Ishikawa (cell line): Measurements from ENCODE around the gene SH2D3C.

Experiments
- CEBPB ChIP-seq: IDR thresholded peaks from 2 replicates; pipeline ENCODE4 v1.6.1; 2012
- CREB1 ChIP-seq: IDR thresholded peaks from 2 replicates; pipeline ENCODE4 v1.6.1; 2012; ENCODE audit warnings: low read depth
- EGR1 ChIP-seq: IDR thresholded peaks from 2 replicates; pipeline ENCODE4 v1.6.1; 2012
- EP300 ChIP-seq: IDR thresholded peaks from 2 replicates; pipeline ENCODE4 v1.6.1; 2012; ENCODE audit warnings: borderline replicate concordance
- FOXM1 ChIP-seq: IDR thresholded peaks from 2 replicates; pipeline ENCODE4 v1.6.1; 2012; ENCODE audit warnings: low read depth, borderline replicate concordance
- NFIC ChIP-seq: IDR thresholded peaks from 2 replicates; pipeline ENCODE4 v1.6.1; 2012
- RAD21 ChIP-seq: IDR thresholded peaks from 2 replicates; pipeline ENCODE4 v1.6.1; 2012; ENCODE audit warnings: low read depth
- REST ChIP-seq: IDR thresholded peaks from 2 replicates; pipeline ENCODE4 v1.6.1; 2012; ENCODE audit warnings: low read depth, mild to moderate bottlenecking
- TAF1 ChIP-seq: IDR thresholded peaks from 2 replicates; pipeline ENCODE4 v1.6.1; 2012; ENCODE audit warnings: low read depth, mild to moderate bottlenecking
- TCF12 ChIP-seq: IDR thresholded peaks from 2 replicates; pipeline ENCODE4 v1.6.1; 2012; ENCODE audit warnings: low read depth
- TEAD4 ChIP-seq: IDR thresholded peaks from 2 replicates; pipeline ENCODE4 v1.6.1; 2012
- YY1 ChIP-seq: IDR thresholded peaks from 2 replicates; pipeline ENCODE4 v1.6.1; 2012; ENCODE audit warnings: low read depth
- ZBTB7A ChIP-seq: IDR thresholded peaks from 2 replicates; pipeline ENCODE4 v1.6.1; 2012; ENCODE audit warnings: low read depth
- TF ChIP-seq, protein P1 (sequence below): IDR thresholded peaks from 2 replicates; pipeline ENCODE4 v1.6.1; 2012
- TF ChIP-seq, protein P2 (sequence below): IDR thresholded peaks from 2 replicates; pipeline ENCODE4 v1.6.1; 2012

Gene SH2D3C

DNA sequence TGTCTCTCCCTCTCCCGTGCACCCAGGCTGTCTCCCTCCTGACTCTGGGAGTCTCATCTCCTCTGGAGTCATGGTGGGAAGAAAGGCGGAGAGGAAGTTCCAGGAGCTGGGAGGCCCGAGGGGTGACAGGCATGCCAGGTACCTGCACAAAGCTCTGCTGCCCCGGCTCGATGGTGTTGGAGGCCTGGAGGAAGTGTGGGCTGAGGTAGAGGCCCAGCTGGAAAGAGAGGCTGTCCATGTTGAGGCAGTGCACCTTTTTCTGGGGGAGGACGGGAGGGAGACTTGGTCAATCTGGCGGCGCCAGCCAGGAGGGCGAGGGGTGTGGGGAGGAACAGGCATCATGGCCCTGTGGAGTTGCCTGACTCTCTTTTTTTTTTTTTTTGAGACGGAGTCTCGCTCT lies 40.1 kb upstream of the SH2D3C start:
- TF ChIP-seq FOXM1 (no peak), REST (no peak), TEAD4 (no peak), CREB1 (no peak)

DNA sequence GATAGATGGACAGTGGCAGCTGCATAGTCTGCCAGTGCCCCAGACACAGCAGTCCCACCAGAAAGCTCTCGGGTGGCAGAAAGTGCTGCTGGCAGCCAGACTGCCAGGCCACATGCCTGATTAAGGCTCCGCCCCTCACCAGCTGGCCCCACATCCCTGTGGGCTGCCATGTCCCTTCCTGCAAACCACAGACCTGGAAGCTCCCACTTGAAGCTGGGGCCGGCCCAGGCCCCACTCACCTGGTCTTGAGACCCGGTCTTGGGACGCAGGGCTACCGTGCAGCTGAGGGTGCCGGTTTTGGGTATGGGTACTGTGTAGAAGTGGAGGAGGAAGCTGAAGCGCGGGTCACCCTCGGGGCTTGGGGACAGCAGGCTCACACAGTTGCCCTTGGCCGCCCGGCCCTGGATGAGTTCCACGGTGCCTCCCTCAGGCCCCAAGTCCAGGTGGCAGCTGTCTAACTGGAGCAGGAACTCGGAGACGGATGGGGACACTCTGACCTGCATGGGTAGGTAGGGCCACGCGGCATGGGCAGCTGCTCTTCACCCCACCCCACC lies 39.5 kb upstream of the SH2D3C start:
- TF ChIP-seq FOXM1 (no peak), ZBTB7A (no peak), CEBPB (no peak), EP300 (no peak), YY1 (no peak), REST (no peak), EGR1 (no peak), TEAD4 (no peak), NFIC (no peak), RAD21 (no peak)

GRCh38 chr9:127816728-127817127 lies 38.3 kb upstream of the SH2D3C start:
- TF ChIP-seq TAF1 (no peak), TCF12 (no peak), RAD21 (no peak)

- TF ChIP-seq NFIC (no peak), EGR1 (no peak), ZBTB7A (no peak)
Observed at GRCh38 chr9:127816362-127816725, 37.9 kb upstream of the SH2D3C start.

- TF ChIP-seq TCF12: no peak
- TF ChIP-seq ZBTB7A: no peak
- TF ChIP-seq, protein P1, sequence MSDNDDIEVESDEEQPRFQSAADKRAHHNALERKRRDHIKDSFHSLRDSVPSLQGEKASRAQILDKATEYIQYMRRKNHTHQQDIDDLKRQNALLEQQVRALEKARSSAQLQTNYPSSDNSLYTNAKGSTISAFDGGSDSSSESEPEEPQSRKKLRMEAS: no peak
- TF ChIP-seq EGR1: no peak
- TF ChIP-seq FOXM1: no peak
- no peak for TF ChIP-seq CEBPB
- TF ChIP-seq NFIC: no peak
- TF ChIP-seq TAF1: no peak
- no peak for TF ChIP-seq TEAD4
- TF ChIP-seq, protein P2, sequence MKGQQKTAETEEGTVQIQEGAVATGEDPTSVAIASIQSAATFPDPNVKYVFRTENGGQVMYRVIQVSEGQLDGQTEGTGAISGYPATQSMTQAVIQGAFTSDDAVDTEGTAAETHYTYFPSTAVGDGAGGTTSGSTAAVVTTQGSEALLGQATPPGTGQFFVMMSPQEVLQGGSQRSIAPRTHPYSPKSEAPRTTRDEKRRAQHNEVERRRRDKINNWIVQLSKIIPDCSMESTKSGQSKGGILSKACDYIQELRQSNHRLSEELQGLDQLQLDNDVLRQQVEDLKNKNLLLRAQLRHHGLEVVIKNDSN: no peak
- no peak for TF ChIP-seq RAD21
- TF ChIP-seq CREB1: no peak
- no peak for TF ChIP-seq REST
- TF ChIP-seq EP300: no peak
- TF ChIP-seq YY1: no peak
Observed at GRCh38 chr9:127815512-127816361, 37.3 kb upstream of the SH2D3C start.
